HG02623 (cell line): ENCODE measurements around the gene DCAF10.
"Not testable (repeated sequence)": the region's sequence is repeated elsewhere in the genome, so short reads cannot be mapped to it uniquely, and the experiment has no call there.

Source experiments
- ATAC-seq: cut with Tn5 transposase; IDR thresholded peaks from one replicate; pipeline ENCODE4 v1.9.1; 2021; ENCODE audit warnings: moderate library complexity; ENCODE audit not compliant: unreplicated experiment

Gene DCAF10

GRCh38 chr9:37906312-37907239 lies 106.0 kb downstream of the DCAF10 start:
- ATAC-seq: no peak

GRCh38 chr9:37908283-37908682 lies 107.7 kb downstream of the DCAF10 start:
- no peak for ATAC-seq

- no peak for ATAC-seq
Observed at GRCh38 chr9:37908698-37909186, 108.1 kb downstream of the DCAF10 start.

- no peak for ATAC-seq
Observed at GRCh38 chr9:37909326-37909725, 108.7 kb downstream of the DCAF10 start.

GRCh38 chr9:37909836-37910235 lies 109.2 kb downstream of the DCAF10 start:
- not testable (repeated sequence) for ATAC-seq

GRCh38 chr9:37910271-37910670 lies 109.7 kb downstream of the DCAF10 start:
- no peak for ATAC-seq

GRCh38 chr9:37911271-37911681 lies 110.7 kb downstream of the DCAF10 start:
- no peak for ATAC-seq

- peak; percentile 79 for ATAC-seq
Observed at GRCh38 chr9:37913480-37914153, 113.0 kb downstream of the DCAF10 start.

- no peak for ATAC-seq
Observed at GRCh38 chr9:37914154-37914551, 113.6 kb downstream of the DCAF10 start.

- ATAC-seq: no peak
Observed at GRCh38 chr9:37914701-37915358, 114.2 kb downstream of the DCAF10 start.

GRCh38 chr9:37915911-37916470 lies 115.4 kb downstream of the DCAF10 start:
- ATAC-seq: no peak

- ATAC-seq: no peak
Observed at GRCh38 chr9:37916471-37917312, 116.1 kb downstream of the DCAF10 start.
